Measurements from ENCODE around the gene FAM20C. TPM values are rescaled to one million over a fixed set of nuclear protein-coding genes. Genes with fewer than 3 reads are reported as not detected.

FAM20C gene
- total RNA-seq, 1 experiment from 2014 or later: 62.6 TPM

DNA sequence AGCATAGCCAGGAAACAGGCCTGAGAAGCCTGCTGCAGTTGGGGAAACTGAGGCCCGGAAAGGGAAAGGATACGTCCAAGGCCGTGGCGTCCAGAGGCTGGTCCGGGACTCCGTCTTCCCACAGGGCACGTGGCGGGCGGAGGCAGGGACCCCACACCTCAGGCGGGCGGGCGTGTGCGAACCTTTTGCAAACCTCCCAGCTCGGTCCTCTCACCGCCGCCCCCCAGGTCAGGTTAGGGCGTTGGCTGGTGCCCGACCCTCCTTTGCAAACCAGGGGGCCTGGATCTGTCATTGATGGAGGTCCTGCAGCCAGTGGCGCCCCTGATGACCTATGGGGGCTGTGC is 19.3 kb downstream of the FAM20C start:
- Histone ChIP-seq H3K23ac (ENCODE audit: insufficient read length, low read depth, low read length) (no peak overlapping the region), H3K79me2 (ENCODE audit: insufficient read depth, low read length) (no peaks in the 10 kb centered on the region; the same call in 1 of the 2 replicates), H3K56ac (ENCODE audit: insufficient read length, low read depth, low read length) (no peak overlapping the region), H3K79me1 (ENCODE audit: insufficient read depth, low read depth, low read length, poor library complexity, severe bottlenecking) (no peaks in the 10 kb centered on the region), H3K4me2 (ENCODE audit: insufficient read depth, insufficient read length, low read length) (no peak overlapping the region), H3K27ac (ENCODE audit: insufficient read length, low read depth, low read length) (no peak overlapping the region), H3K27me3 (ENCODE audit: insufficient read depth, low read length) (no peaks in the 10 kb centered on the region), H3K9ac (ENCODE audit: extremely low read depth, insufficient read length, low read length) (no peak overlapping the region), H3T11ph (ENCODE audit: low read length) (no peak overlapping the region), H4K20me1 (ENCODE audit: control insufficient read depth, insufficient read depth, insufficient read length) (peaks cover 2% of the 10 kb centered on the region), H2BK120ac (ENCODE audit: low read depth, low read length, poor library complexity, severe bottlenecking) (no peak overlapping the region), H3K9me3 (ENCODE audit: control insufficient read depth, low read depth, low read length) (no peaks in the 10 kb centered on the region), H3K4ac (ENCODE audit: low read depth, low read length) (no peak overlapping the region), H4K5ac (ENCODE audit: insufficient read length, low read depth, low read length) (no peak overlapping the region), H2BK12ac (ENCODE audit: insufficient read length, low read depth, low read length) (no peak overlapping the region), H3K4me1 (ENCODE audit: insufficient read depth, low read length) (no peaks in the 10 kb centered on the region), H4K91ac (ENCODE audit: insufficient read length, low read depth, low read length) (no peak overlapping the region), H2BK5ac (ENCODE audit: insufficient read length, low read length) (no peak overlapping the region), H2AK5ac (ENCODE audit: insufficient read length, low read length) (no peak overlapping the region), H2BK15ac (ENCODE audit: low read depth, low read length) (no peak overlapping the region), H4K8ac (replicated peaks; ENCODE audit: insufficient read length, low read depth, low read length) (no peak overlapping the region), H2BK20ac (ENCODE audit: low read depth, low read length, poor library complexity, severe bottlenecking) (no peak overlapping the region), H2AFZ (ENCODE audit: low read length) (no peak overlapping the region), H3K18ac (ENCODE audit: insufficient read length, low read depth, low read length) (no peak overlapping the region), H3K23me2 (ENCODE audit: insufficient read length, low read depth, low read length, poor library complexity, severe bottlenecking) (no peaks in the 10 kb centered on the region), H3K14ac (ENCODE audit: insufficient read depth, low read length) (no peak overlapping the region)
- peaks cover 7 to 8% of the 10 kb centered on the region in 2 experiments; a peak in 3 of 4 replicates for H3K4me1 Mint-ChIP-seq
- peaks cover 1% of the 10 kb centered on the region; the same call in 1 of the 2 replicates for H3K27me3 Mint-ChIP-seq (ENCODE audit: low read depth)
- H3K36me3 Mint-ChIP-seq (ENCODE audit: insufficient read depth in 1 of 3, low read depth in 3 of 3): peaks cover 31 to 53% (median 38%) of the 10 kb centered on the region in 3 experiments; a peak in 6 of 7 replicates
- no peak overlapping the region for H3K4me3 Mint-ChIP-seq
- TF ChIP-seq, protein P1, sequence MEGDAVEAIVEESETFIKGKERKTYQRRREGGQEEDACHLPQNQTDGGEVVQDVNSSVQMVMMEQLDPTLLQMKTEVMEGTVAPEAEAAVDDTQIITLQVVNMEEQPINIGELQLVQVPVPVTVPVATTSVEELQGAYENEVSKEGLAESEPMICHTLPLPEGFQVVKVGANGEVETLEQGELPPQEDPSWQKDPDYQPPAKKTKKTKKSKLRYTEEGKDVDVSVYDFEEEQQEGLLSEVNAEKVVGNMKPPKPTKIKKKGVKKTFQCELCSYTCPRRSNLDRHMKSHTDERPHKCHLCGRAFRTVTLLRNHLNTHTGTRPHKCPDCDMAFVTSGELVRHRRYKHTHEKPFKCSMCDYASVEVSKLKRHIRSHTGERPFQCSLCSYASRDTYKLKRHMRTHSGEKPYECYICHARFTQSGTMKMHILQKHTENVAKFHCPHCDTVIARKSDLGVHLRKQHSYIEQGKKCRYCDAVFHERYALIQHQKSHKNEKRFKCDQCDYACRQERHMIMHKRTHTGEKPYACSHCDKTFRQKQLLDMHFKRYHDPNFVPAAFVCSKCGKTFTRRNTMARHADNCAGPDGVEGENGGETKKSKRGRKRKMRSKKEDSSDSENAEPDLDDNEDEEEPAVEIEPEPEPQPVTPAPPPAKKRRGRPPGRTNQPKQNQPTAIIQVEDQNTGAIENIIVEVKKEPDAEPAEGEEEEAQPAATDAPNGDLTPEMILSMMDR (conservative IDR thresholded peaks at IDR 0.05): no peak
- no peaks in the 10 kb centered on the region; a peak in 1 of 5 replicates for H3K9me3 Mint-ChIP-seq
- no peak overlapping the region for H3K27ac Mint-ChIP-seq
- WGBS (ENCODE audit: extremely low coverage, insufficient read length, low lambda C conversion rate): no CpG with 5 or more reads among the region's 19 CpGs
- no peak for DNase-seq
